GM19468 (cell line): Measurements from ENCODE around the gene ASB16.
"Not testable (repeated sequence)": the region's sequence is repeated elsewhere in the genome, so short reads cannot be mapped to it uniquely, and the experiment has no call there.

Experiments
- ATAC-seq: cut with Tn5 transposase; IDR thresholded peaks from one replicate; pipeline ENCODE4 v1.9.1; 2021; ENCODE audit warnings: mild to moderate bottlenecking, moderate library complexity, moderate number of reproducible peaks; ENCODE audit not compliant: unreplicated experiment; ENCODE audit errors: extremely low read depth

The ASB16 gene

GRCh38 chr17:44170499-44171201 lies at the start of gene ASB16:
Gene ASB16 (plus strand): TSS chr17:44170704. CDS start chr17:44170790, 86 bp downstream.
- ATAC-seq: no peak

- no peak for ATAC-seq
Observed at GRCh38 chr17:44120851-44121605, 49.5 kb upstream of the ASB16 start.

GRCh38 chr17:44121997-44122815 lies 48.3 kb upstream of the ASB16 start:
- no peak for ATAC-seq

- ATAC-seq: no peak
Observed at GRCh38 chr17:44122816-44123355, 47.6 kb upstream of the ASB16 start.

- peak; percentile 55 for ATAC-seq
Observed at GRCh38 chr17:44123356-44124117, 47.0 kb upstream of the ASB16 start, which contains the start of gene HDAC5. Gene HDAC5 (minus strand): TSS chr17:44123641. CDS start chr17:44117515, 6,126 bp downstream.

GRCh38 chr17:44124118-44124438 lies 46.4 kb upstream of the ASB16 start:
- no peak for ATAC-seq

GRCh38 chr17:44128383-44128782 lies 42.1 kb upstream of the ASB16 start:
- no peak for ATAC-seq

- ATAC-seq: no peak
Observed at GRCh38 chr17:44130693-44131349, 39.7 kb upstream of the ASB16 start.

GRCh38 chr17:44131372-44131771 lies 39.1 kb upstream of the ASB16 start:
- ATAC-seq: not testable (repeated sequence)

- no peak for ATAC-seq
Observed at GRCh38 chr17:44132275-44132821, 38.2 kb upstream of the ASB16 start.

- ATAC-seq: no peak
Observed at GRCh38 chr17:44133918-44134476, 36.5 kb upstream of the ASB16 start.

- ATAC-seq: no peak
Observed at GRCh38 chr17:44134752-44135568, 35.5 kb upstream of the ASB16 start.

GRCh38 chr17:44137891-44138709 lies 32.4 kb upstream of the ASB16 start:
- no peak for ATAC-seq

GRCh38 chr17:44143921-44144320 lies 26.6 kb upstream of the ASB16 start:
- ATAC-seq: not testable (repeated sequence)

- no peak for ATAC-seq
Observed at GRCh38 chr17:44144966-44145739, 25.4 kb upstream of the ASB16 start.
